HepG2 (cell line): ENCODE data around the gene MAP2K2. TPM values are rescaled to one million over a fixed set of nuclear protein-coding genes. Genes with fewer than 3 reads are reported as not detected.
A peak's percentile ranks its signal among the peaks of the same experiment; 100 is the strongest.

Experiments
- CEBPG ChIP-seq: IDR thresholded peaks from 2 replicates; pipeline ENCODE4 v1.6.1; 2016
- EHMT2 ChIP-seq: fragments of 200-600 bp; sonication (generic); IDR thresholded peaks from 2 replicates; pipeline ENCODE4 v1.7.0; 2017; ENCODE audit warnings: antibody characterized with exemption, low read depth, low read length, borderline replicate concordance
- FOXA3 ChIP-seq: IDR thresholded peaks from 2 replicates; pipeline ENCODE4 v1.6.1; 2016; ENCODE audit warnings: missing genetic modification reagents, missing compliant biosample characterization
- HNF4G ChIP-seq, 2 experiments: sonication (generic) in 1 of 2; formaldehyde crosslinking in 1 of 2; IDR thresholded peaks; 2 replicates each; pipeline versions ENCODE4 v1.4.0 to v1.6.1; 2011 to 2020; ENCODE audit warnings: borderline replicate concordance in 2 of 2, low read depth in 2 of 2, mild to moderate bottlenecking in 2 of 2, low read length in 1 of 2, missing genetic modification reagents in 1 of 2, moderate library complexity in 1 of 2
- MEIS2 ChIP-seq: sonication (generic); formaldehyde crosslinking; IDR thresholded peaks from 2 replicates; pipeline ENCODE4 v1.9.0; 2021; ENCODE audit warnings: mild to moderate bottlenecking, missing genetic modification reagents
- POLR2G ChIP-seq: fragments of 200-400 bp; formaldehyde crosslinking; IDR thresholded peaks from 2 replicates; pipeline ENCODE4 v1.6.1; 2018; ENCODE audit warnings: mild to moderate bottlenecking, low read depth, low read length, moderate library complexity
- SALL2 ChIP-seq: sonication (generic); formaldehyde crosslinking; IDR thresholded peaks from 2 replicates; pipeline ENCODE4 v1.8.1; 2023; ENCODE audit warnings: mild to moderate bottlenecking, missing genetic modification reagents, inconsistent platforms
- SP4 ChIP-seq: sonication (generic); formaldehyde crosslinking; IDR thresholded peaks from 2 replicates; pipeline ENCODE4 v1.8.1; 2023; ENCODE audit warnings: mild to moderate bottlenecking, missing genetic modification reagents
- TEF ChIP-seq: sonication (generic); formaldehyde crosslinking; IDR thresholded peaks from 2 replicates; pipeline ENCODE4 v1.5.0; 2020; ENCODE audit warnings: missing genetic modification reagents
- ZKSCAN5 ChIP-seq: sonication (generic); formaldehyde crosslinking; IDR thresholded peaks from 2 replicates; pipeline ENCODE4 v1.5.1; 2020; ENCODE audit warnings: mild to moderate bottlenecking, missing genetic modification reagents
- ZNF557 ChIP-seq: sonication (generic); formaldehyde crosslinking; IDR thresholded peaks from 2 replicates; pipeline ENCODE4 v1.4.0; 2020; ENCODE audit warnings: missing genetic modification reagents
- ZNF740 ChIP-seq: sonication (generic); formaldehyde crosslinking; IDR thresholded peaks from 2 replicates; pipeline ENCODE4 v1.4.0; 2020; ENCODE audit warnings: missing genetic modification reagents
- ZNF788 ChIP-seq: sonication (generic); formaldehyde crosslinking; IDR thresholded peaks from 2 replicates; pipeline ENCODE4 v1.5.0; 2020; ENCODE audit warnings: mild to moderate bottlenecking, missing genetic modification reagents, borderline replicate concordance
- ZNF891 ChIP-seq: sonication (generic); formaldehyde crosslinking; IDR thresholded peaks from 2 replicates; pipeline ENCODE4 v1.5.0; 2020; ENCODE audit warnings: mild to moderate bottlenecking, missing genetic modification reagents
- ZSCAN20 ChIP-seq: sonication (generic); formaldehyde crosslinking; IDR thresholded peaks from 2 replicates; pipeline ENCODE4 v1.4.0; 2020; ENCODE audit warnings: missing genetic modification reagents, mild to moderate bottlenecking, borderline replicate concordance
- polyA plus RNA-seq, 8 experiments: library from polyadenylated mRNA; depleted of rRNA in 3 of 8; stranded (reverse) in 7 of 8; unstranded in 1 of 8; fragments of >200 nt; fragmentation: Illumina TruSeq in 4 of 8; extraction: Trizol in 4 of 8; gene quantifications; 2 replicates each; pipeline versions ENCODE4 v1.2.1 to v1.2.3, GENCODE V29; 2011 to 2016; ENCODE audit warnings: low read depth in 4 of 8, missing spikeins in 1 of 8, mixed read lengths in 1 of 8; ENCODE audit not compliant: insufficient read depth in 1 of 8
- total RNA-seq, 5 experiments: library from RNA; depleted of rRNA; stranded (reverse); fragments of >200 nt; fragmentation: Illumina TruSeq; extraction: Trizol; gene quantifications; 2 replicates each; pipeline ENCODE4 v1.2.3, GENCODE V29; 2016; ENCODE audit warnings: low read depth in 1 of 5

MAP2K2 gene
- total and polyA plus RNA-seq, 2 of the 13 experiments (the other 11 are each of a cell fraction or from before 2014, with no cell fraction given): 70.3 to 80.9 TPM

GRCh38 chr19:4051175-4052101 is 72.5 kb downstream of the MAP2K2 start (continued):
- TF ChIP-seq TEF (CRISPR knock-in tag) (no peak), ZKSCAN5 (CRISPR knock-in tag) (no peak), SALL2 (CRISPR knock-in tag) (no peak), HNF4G (IDR thresholded peaks at IDR 0.05; ENCODE audit: borderline replicate concordance, low read depth, low read length) (peak; percentile 34; the same call in 1 of the 2 replicates), HNF4G (CRISPR knock-in tag; IDR thresholded peaks at IDR 0.05; ENCODE audit: borderline replicate concordance, low read depth) (no peak), ZSCAN20 (CRISPR knock-in tag) (no peak), CEBPG (CRISPR knock-in tag) (0 out of 2 replicates have a peak, but pooled peaks have one; percentile 18), ZNF740 (CRISPR knock-in tag) (no peak), ZNF788 (CRISPR knock-in tag) (peak; percentile 63; the same call in 1 of the 2 replicates), FOXA3 (no peak), SP4 (no peak), EHMT2 (no peak), ZNF557 (CRISPR knock-in tag) (no peak), POLR2G (peak; percentile 16; the same call in 1 of the 2 replicates), ZNF891 (0 out of 2 replicates have a peak, but pooled peaks have one; percentile 12), MEIS2 (CRISPR knock-in tag) (no peak)
